ENCODE data around the gene PID1.

Gene PID1

GRCh38 chr2:229162015-229162414, 109.1 kb downstream of the PID1 start:
- DNase-seq, result no peak

DNA sequence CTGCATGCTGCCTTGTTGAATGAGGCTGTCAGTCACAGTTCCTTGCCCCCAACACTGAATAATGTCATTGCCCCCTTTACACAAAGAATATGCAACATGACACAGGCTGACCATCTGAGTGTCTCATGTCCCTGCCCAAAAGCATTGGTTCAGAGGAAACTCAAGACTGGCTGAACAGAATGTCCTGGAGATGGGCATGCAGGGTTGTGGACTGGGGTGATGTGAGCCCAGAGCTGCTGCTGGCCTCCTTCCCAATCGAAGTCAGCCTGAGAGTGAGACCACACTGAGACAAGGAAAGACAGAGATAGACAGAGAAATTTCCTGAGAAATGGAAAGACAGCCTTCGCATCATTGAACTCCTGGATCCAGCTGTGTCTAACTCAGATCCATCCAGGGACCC, 110.1 kb downstream of the PID1 start:
- no peak for DNase-seq

DNA sequence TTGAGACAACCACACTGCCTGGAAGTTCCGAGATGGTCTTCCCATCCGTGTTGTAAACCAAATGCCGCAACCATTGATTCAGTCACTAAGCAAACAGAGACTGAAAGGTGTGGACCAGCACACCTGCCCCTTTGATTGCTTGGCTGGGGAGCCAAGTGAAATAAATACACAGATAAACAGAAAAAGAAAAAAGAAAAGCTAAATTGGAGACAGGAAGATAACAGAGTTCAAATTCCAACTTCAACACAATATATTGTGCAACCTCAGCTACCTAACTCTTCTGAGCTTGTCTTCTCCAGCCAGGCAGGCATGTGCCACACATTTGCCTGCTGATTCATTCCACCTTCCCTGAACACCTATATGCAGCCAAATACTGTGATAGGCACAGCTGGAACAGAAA, 110.9 kb downstream of the PID1 start:
- DNase-seq, result no peak

DNA sequence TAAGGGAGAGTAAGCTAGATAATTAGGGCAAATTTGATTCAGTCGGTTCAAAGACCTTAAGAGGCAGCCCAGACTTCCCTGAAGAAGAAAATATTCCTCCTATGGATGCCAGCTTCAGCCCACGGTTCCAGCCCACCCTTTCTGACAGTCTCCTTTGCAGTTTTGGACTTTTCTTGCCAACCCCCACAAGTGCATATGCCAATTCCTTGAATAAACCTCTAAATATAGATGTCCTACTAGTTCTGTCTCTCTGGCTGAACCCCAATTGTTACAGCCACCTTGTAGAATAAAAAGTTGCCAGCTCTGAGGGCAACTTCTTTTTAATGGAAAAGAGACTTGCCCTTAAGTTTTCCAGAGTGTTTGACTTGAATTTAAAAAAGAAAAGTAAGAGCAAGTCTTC, 111.7 kb downstream of the PID1 start:
- no peak for DNase-seq

DNA sequence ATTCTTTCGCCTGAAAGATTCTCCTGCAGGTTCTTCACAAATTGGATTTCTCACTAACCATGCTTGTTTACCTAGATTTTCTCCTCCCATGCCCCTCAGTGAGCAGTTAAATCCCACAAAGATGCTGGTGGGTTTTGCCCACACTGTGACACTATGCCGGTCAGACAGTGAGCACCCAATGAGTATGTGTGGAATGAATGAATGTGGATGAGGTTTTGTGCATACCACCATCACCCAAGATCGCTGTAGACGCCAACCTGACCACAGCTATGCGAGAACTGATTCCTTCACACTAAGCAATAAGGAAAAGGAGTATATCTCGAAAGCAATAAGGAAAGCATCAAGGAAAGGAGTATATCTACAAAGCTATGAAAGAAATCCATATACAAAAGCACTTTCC, 116.7 kb downstream of the PID1 start:
- DNase-seq, result no peak

GRCh38 chr2:229153951-229154350, 117.1 kb downstream of the PID1 start:
- DNase-seq, result no peak

GRCh38 chr2:229153267-229153666, 117.8 kb downstream of the PID1 start:
- no peak for DNase-seq

DNA sequence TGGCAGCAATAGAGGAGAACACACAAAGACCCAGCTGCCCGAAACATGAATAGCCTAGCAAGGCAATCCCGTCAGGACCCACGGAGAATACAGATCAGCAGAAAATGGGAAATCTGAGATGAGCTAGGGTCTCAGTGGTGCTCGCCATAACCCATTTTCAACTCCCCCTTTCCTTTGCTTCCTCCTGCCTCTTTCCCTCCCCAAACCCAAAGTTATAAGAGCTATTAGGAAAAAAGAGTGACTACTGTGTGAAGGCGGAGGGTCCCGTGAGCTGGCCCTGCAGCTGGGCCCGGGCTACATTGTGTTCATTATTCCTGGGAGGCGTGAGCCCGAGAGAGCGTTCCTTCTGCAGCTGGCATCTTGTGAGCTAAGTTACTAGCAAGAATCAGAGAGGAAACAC, 118.4 kb downstream of the PID1 start:
- no peak for DNase-seq

DNA sequence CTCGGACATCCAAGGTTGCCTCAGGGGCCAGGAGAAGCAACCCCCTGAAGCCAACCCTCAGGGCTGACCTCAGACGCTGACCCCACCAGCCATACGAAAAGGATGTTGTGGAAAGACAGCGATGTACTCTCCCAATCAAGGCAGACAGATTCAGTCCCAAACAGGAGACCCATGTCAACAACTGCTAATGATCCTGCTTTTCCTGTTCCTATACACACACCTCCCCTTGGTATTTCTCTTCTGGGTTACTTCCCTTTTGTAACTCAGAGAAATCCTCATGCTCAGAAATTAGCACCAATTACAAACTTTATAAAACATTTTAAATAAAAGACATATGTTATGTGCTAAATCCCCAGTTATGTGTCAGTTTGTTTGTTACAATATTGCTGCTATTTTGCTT, 120.8 kb downstream of the PID1 start:
- DNase-seq, result no peak

- DNase-seq, result no peak
Observed at GRCh38 chr2:229141424-229142025, 129.6 kb downstream of the PID1 start.

- no peak for DNase-seq
Observed at GRCh38 chr2:229137639-229138038, 133.4 kb downstream of the PID1 start.

GRCh38 chr2:229137066-229137465, 134.0 kb downstream of the PID1 start:
- DNase-seq, result no peak

DNA sequence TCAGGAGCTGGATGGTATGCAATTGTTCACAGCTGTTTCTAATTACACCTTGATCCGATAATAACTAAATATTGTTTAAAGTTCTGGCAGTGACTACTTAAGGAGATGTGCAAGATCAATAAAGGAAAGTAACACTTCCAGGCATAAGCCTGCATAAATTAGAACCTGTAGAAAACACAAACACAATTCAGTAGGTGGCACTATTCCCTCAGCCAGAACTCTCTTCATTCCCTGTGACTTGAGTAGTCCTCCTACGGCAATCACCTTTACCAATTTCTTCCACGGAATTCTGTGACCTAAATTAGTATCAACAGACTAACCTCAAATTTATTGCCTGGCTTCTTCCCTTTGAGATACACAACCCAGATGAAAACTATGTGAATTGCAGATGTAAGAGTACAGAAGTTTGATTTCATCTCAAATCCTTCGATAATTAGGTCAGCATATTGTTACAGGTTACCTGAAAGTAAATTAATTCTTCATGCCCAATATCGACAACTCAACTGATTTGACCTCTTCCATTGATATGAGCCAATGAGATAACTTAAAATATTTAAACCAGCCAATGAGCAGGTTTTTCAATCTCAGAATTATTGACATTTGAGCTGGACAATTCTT, 137.8 kb downstream of the PID1 start:
- peak; percentile 7 for DNase-seq

DNA sequence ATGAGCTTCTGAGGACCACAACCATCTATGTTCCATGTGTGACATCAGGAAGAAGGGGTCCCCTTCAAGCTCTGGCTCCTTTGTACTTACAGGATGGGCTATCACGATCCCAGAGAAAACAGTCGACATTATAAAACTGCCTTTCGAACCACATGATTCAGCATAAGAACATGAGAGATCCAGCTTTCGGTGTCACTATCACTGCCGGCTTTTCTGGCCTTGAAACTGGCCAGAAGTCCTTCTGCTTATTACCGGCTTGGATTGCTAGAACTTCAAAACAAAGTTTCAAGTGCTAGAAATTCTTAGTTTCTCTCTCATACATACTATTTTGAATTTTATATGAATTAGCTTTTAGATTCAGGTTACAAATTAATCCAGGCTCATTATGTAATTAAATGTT, 138.9 kb downstream of the PID1 start:
- no peak for DNase-seq

- no peak for DNase-seq
Observed at GRCh38 chr2:229130522-229130921, 140.6 kb downstream of the PID1 start.

DNA sequence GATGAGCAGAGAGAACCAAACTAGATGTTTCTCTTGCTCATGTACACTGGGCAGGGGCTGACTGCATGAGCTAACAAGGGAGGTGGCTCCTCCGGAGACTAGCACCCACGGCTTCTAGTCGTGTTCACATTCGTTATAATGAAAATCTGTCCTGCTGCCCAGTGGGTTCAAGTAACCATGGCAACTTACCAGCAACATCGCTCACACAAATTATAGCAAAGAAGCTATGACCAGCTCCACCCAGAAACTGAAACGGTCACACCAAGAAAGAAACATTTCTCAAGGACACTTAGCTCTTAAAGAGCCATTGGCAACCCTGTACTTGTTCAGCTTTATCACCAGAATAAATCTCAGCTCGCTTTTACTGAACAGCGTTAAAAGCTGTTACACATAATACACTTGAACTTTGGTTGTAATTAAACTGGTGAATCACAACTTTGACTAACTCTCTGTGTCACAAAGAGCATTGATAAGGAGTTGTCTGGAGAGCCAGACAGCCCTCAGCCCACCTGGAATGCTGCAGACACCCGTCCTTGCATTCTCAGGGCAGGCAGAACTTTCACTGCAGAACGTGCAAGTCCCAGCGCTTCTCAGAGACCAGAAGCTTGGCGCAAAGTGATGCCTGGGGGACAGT, 141.2 kb downstream of the PID1 start:
- DNase-seq, result no peak

DNA sequence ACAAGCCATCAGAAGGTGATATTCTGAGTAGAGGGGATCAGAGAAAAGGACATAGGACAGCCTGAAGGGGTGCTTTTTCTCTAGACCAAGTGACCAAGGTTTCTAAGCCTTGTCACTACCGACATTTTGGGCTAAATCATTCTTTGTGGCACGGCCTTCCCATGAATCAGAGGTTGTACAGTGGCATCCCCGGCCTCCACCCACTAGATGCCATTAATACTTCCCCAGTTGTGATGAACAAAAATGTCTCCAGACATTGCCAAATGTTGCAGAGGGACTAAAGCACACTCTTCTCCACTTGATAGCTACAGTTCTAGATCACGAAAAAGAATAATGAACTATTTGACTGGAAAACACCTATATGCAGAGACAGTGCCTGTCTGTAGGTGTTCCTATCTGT, 143.6 kb downstream of the PID1 start:
- no peak for DNase-seq

DNA sequence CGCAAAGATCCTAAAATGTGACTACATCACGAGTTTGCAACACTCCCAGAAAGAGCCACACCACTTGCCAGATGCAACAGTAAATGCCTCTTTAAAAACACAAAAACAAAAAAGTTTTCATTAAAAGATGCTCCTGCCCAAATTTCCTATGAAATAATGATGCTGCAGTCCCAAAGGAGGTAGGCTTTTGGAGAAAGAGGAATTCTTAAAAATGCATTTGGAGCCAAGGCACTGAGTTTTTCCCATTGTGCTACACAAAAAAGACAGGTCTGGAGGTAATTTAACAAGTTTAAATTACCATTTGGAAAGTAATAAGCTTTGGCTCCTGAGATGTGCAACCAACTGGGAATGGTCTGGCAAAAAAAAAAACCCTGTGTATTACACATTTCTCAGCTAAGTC, 145.0 kb downstream of the PID1 start:
- DNase-seq, result no peak

GRCh38 chr2:229124136-229124535, 147.0 kb downstream of the PID1 start:
- no peak for DNase-seq

GRCh38 chr2:229118927-229119326, 152.2 kb downstream of the PID1 start:
- no peak for DNase-seq

DNA sequence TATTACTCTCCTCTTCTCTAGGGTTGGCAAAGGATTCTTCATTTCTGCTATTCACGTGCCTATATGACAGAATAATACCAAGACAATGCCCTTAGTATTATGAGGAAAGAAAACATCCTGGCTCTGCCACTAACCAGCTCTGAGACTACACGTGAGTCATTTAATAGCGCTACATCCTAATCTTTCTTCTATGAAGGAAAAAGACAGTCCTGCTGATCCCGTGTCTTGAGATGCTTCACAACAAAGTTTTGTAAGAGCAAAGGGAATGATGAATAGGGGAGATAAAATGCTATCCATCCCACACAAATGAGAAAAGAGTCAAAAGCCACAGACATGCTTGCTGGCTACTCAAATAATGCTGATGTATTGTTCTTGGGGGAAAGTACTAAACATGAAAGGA, 152.8 kb downstream of the PID1 start:
- no peak for DNase-seq

DNA sequence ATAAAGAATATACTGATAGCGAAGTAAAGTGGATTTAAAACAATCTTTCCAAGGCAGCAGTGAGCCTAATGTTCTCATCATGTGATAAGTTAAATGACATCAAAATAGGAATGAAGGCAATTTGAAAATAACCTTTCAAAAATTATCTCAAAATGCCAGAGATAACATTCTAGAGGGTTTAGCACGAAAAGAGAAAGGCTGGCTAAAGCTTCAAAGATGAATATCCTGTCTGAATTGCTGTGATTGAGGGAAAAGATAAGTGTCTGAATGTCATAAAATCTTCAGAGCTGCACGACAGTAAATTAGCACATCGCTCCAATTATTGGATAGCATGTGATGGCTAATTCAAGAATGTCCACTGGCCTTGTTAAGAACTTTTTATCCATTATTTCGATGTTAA, 159.3 kb downstream of the PID1 start:
- DNase-seq, result no peak

- no peak for DNase-seq
Observed at GRCh38 chr2:229109195-229109594, 161.9 kb downstream of the PID1 start.

- DNase-seq, result no peak
Observed at GRCh38 chr2:229107601-229108000, 163.5 kb downstream of the PID1 start.

DNA sequence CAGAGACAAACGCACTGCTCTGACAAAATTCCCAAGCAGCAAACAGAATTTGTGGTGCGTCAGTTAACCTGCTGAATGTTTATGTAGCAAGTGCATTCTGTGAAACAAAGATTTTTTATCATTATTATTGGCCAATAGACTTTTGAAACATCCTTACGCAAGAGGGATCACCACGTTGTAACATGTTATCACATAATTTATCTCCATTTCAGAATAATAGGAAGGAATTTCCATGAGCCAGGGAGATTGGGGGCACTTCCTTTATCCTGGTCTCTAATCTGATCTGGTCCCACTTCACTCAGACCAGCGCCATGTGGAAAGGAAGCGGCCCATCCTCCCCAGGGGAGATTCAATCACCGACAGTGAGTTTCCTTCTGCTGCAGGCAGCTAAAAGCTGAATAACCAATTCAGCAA, 166.1 kb downstream of the PID1 start:
- no peak for DNase-seq

Data from NCI-H510A (cell line).